ENCODE results near the gene ANP32B. TPM values are rescaled to one million over a fixed set of nuclear protein-coding genes. Genes with fewer than 3 reads are reported as not detected.
"Not testable (repeated sequence)": the region's sequence is repeated elsewhere in the genome, so short reads cannot be mapped to it uniquely, and the experiment has no call there.

ANP32B gene
- total RNA-seq, 1 donor = 12.7 TPM

GRCh38 chr9:97972753-97973152, 10.4 kb upstream of the ANP32B start:
- DNase-seq (ENCODE audit: insufficient read length, low spot score, missing footprints) = no peak
- H3K36me3 ChIP-seq (ENCODE audit: insufficient read depth, low read length) = no peaks in the 10 kb centered on the region
- no peak overlapping the region for H3K4me2 ChIP-seq (ENCODE audit: insufficient read depth, low read length)
- no peaks in the 10 kb centered on the region for H4K20me1 ChIP-seq (ENCODE audit: insufficient read depth, low read length)
- H3K4me1 ChIP-seq (ENCODE audit: insufficient read depth, low read length) = no peaks in the 10 kb centered on the region
- H3K4me3 ChIP-seq (ENCODE audit: insufficient read depth, low read length) = no peak overlapping the region
- no peaks in the 10 kb centered on the region for H3K9me3 ChIP-seq (ENCODE audit: low read depth, low read length)
- H3K27me3 ChIP-seq (ENCODE audit: insufficient read depth, low read length) = peaks cover 6% of the 10 kb centered on the region
- H3K79me2 ChIP-seq (ENCODE audit: insufficient read depth, low read length) = no peaks in the 10 kb centered on the region
- H2AFZ ChIP-seq (ENCODE audit: low read length) = no peak overlapping the region
- H3K27ac ChIP-seq (ENCODE audit: low read depth, low read length) = no peak overlapping the region
- TF ChIP-seq CTCF (IDR thresholded peaks at IDR 0.05; ENCODE audit: extremely low read depth, low read depth, low read length) = no peak

GRCh38 chr9:97975376-97975775, 7.8 kb upstream of the ANP32B start:
- peaks cover 3% of the 10 kb centered on the region for H3K27me3 ChIP-seq (ENCODE audit: insufficient read depth, low read length)
- TF ChIP-seq CTCF (IDR thresholded peaks at IDR 0.05; ENCODE audit: extremely low read depth, low read depth, low read length) = no peak
- no peaks in the 10 kb centered on the region for H4K20me1 ChIP-seq (ENCODE audit: insufficient read depth, low read length)
- H3K9me3 ChIP-seq (ENCODE audit: low read depth, low read length) = no peaks in the 10 kb centered on the region
- no peaks in the 10 kb centered on the region for H3K79me2 ChIP-seq (ENCODE audit: insufficient read depth, low read length)
- no peak overlapping the region for H3K27ac ChIP-seq (ENCODE audit: low read depth, low read length)
- DNase-seq (ENCODE audit: insufficient read length, low spot score, missing footprints) = no peak
- no peaks in the 10 kb centered on the region for H3K36me3 ChIP-seq (ENCODE audit: insufficient read depth, low read length)
- no peak overlapping the region for H3K4me3 ChIP-seq (ENCODE audit: insufficient read depth, low read length)
- H2AFZ ChIP-seq (ENCODE audit: low read length) = no peak overlapping the region
- no peaks in the 10 kb centered on the region for H3K4me1 ChIP-seq (ENCODE audit: insufficient read depth, low read length)
- H3K4me2 ChIP-seq (ENCODE audit: insufficient read depth, low read length) = no peak overlapping the region

GRCh38 chr9:97976633-97977032, 6.5 kb upstream of the ANP32B start:
- not testable (repeated sequence) for DNase-seq (ENCODE audit: insufficient read length, low spot score, missing footprints); H2AFZ ChIP-seq (ENCODE audit: low read length); H3K4me3 ChIP-seq (ENCODE audit: insufficient read depth, low read length); H4K20me1 ChIP-seq (ENCODE audit: insufficient read depth, low read length); H3K27ac ChIP-seq (ENCODE audit: low read depth, low read length); H3K27me3 ChIP-seq (ENCODE audit: insufficient read depth, low read length); H3K36me3 ChIP-seq (ENCODE audit: insufficient read depth, low read length); H3K4me1 ChIP-seq (ENCODE audit: insufficient read depth, low read length); H3K79me2 ChIP-seq (ENCODE audit: insufficient read depth, low read length); H3K4me2 ChIP-seq (ENCODE audit: insufficient read depth, low read length); H3K9me3 ChIP-seq (ENCODE audit: low read depth, low read length)

GRCh38 chr9:97978371-97979130, 4.6 kb upstream of the ANP32B start:
- DNase-seq (ENCODE audit: insufficient read length, low spot score, missing footprints) = no peak
- Histone ChIP-seq H4K20me1 (ENCODE audit: insufficient read depth, low read length) (no peaks in the 10 kb centered on the region), H3K27me3 (ENCODE audit: insufficient read depth, low read length) (no peaks in the 10 kb centered on the region), H3K36me3 (ENCODE audit: insufficient read depth, low read length) (no peaks in the 10 kb centered on the region), H3K4me2 (ENCODE audit: insufficient read depth, low read length) (no peak overlapping the region), H3K79me2 (ENCODE audit: insufficient read depth, low read length) (peaks cover 5% of the 10 kb centered on the region), H2AFZ (ENCODE audit: low read length) (no peak overlapping the region), H3K4me1 (ENCODE audit: insufficient read depth, low read length) (no peaks in the 10 kb centered on the region), H3K4me3 (ENCODE audit: insufficient read depth, low read length) (no peak overlapping the region), H3K9me3 (ENCODE audit: low read depth, low read length) (no peaks in the 10 kb centered on the region), H3K27ac (ENCODE audit: low read depth, low read length) (no peak overlapping the region)
- TF ChIP-seq CTCF (IDR thresholded peaks at IDR 0.05; ENCODE audit: extremely low read depth, low read depth, low read length) = no peak
